Ishikawa (cell line): ENCODE data around the gene E2F3.

ENCODE experiments used
- CEBPB ChIP-seq: IDR thresholded peaks from 2 replicates; pipeline ENCODE4 v1.6.1; 2012
- CREB1 ChIP-seq: IDR thresholded peaks from 2 replicates; pipeline ENCODE4 v1.6.1; 2012; ENCODE audit warnings: low read depth
- EGR1 ChIP-seq: IDR thresholded peaks from 2 replicates; pipeline ENCODE4 v1.6.1; 2012
- EP300 ChIP-seq: IDR thresholded peaks from 2 replicates; pipeline ENCODE4 v1.6.1; 2012; ENCODE audit warnings: borderline replicate concordance
- FOXM1 ChIP-seq: IDR thresholded peaks from 2 replicates; pipeline ENCODE4 v1.6.1; 2012; ENCODE audit warnings: low read depth, borderline replicate concordance
- MAX ChIP-seq: IDR thresholded peaks from 2 replicates; pipeline ENCODE4 v1.6.1; 2012
- RAD21 ChIP-seq: IDR thresholded peaks from 2 replicates; pipeline ENCODE4 v1.6.1; 2012; ENCODE audit warnings: low read depth
- TAF1 ChIP-seq: IDR thresholded peaks from 2 replicates; pipeline ENCODE4 v1.6.1; 2012; ENCODE audit warnings: low read depth, mild to moderate bottlenecking
- TCF12 ChIP-seq: IDR thresholded peaks from 2 replicates; pipeline ENCODE4 v1.6.1; 2012; ENCODE audit warnings: low read depth
- TEAD4 ChIP-seq: IDR thresholded peaks from 2 replicates; pipeline ENCODE4 v1.6.1; 2012
- USF1 ChIP-seq: IDR thresholded peaks from 2 replicates; pipeline ENCODE4 v1.6.1; 2012
- TF ChIP-seq, protein P1 (sequence below): IDR thresholded peaks from 2 replicates; pipeline ENCODE4 v1.6.1; 2012; ENCODE audit warnings: low read depth, mild to moderate bottlenecking

DNA sequence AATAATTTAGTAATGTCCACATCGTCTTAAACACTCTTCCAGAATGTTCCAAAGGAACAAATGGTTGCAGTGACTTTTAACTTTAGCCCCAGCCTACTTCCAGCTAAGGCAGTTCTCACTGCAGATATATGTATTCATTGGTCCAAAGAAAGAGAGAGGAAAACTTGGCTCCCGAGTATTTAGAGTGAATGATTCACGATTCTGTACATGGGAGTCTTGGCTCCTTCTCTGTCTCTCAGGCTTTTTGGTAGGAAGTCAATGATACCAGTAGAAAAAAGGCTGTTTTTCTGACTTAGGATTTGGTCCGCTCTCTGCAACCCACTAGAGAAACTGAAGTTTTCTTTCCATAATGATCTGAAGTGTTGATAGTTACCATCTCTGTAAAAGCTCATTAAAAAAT lies 38.6 kb downstream of the E2F3 start:
- TF ChIP-seq RAD21 (no peak), EP300 (no peak), EGR1 (no peak), TAF1 (no peak), TEAD4 (no peak), FOXM1 (no peak), CREB1 (no peak), MAX (no peak), CEBPB (no peak), USF1 (no peak), TCF12 (no peak)
- TF ChIP-seq, protein P1, sequence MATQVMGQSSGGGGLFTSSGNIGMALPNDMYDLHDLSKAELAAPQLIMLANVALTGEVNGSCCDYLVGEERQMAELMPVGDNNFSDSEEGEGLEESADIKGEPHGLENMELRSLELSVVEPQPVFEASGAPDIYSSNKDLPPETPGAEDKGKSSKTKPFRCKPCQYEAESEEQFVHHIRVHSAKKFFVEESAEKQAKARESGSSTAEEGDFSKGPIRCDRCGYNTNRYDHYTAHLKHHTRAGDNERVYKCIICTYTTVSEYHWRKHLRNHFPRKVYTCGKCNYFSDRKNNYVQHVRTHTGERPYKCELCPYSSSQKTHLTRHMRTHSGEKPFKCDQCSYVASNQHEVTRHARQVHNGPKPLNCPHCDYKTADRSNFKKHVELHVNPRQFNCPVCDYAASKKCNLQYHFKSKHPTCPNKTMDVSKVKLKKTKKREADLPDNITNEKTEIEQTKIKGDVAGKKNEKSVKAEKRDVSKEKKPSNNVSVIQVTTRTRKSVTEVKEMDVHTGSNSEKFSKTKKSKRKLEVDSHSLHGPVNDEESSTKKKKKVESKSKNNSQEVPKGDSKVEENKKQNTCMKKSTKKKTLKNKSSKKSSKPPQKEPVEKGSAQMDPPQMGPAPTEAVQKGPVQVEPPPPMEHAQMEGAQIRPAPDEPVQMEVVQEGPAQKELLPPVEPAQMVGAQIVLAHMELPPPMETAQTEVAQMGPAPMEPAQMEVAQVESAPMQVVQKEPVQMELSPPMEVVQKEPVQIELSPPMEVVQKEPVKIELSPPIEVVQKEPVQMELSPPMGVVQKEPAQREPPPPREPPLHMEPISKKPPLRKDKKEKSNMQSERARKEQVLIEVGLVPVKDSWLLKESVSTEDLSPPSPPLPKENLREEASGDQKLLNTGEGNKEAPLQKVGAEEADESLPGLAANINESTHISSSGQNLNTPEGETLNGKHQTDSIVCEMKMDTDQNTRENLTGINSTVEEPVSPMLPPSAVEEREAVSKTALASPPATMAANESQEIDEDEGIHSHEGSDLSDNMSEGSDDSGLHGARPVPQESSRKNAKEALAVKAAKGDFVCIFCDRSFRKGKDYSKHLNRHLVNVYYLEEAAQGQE = no peak
